ENCODE results near the gene IPPK.

DNA sequence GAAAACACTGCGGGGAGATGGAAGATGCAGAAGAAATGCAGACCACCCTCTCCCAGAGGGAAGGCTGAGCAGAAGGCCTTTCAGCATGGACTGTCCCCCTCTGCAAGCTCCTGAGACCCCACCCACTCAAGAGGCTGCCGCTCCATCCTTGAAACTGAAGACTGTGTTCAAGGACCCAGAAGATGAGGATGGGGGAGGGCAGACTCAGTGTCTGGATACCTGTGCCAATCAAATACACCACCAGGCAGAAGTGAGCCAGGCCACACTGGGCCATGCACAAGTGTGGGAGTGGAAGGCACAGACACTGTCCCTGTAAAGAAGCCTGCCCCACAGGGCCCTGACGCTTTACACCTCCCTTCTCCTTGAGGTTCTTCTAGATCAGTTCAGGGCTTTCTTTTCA, 40.0 kb upstream of the IPPK start:
- TF ChIP-seq ATF2 (tag by site-specific recombination; IDR thresholded peaks at IDR 0.05; ENCODE audit: low read depth) (no peak), CTCF (tag by site-specific recombination; IDR thresholded peaks at IDR 0.05) (no peak), ZNF174 (tag by site-specific recombination; IDR thresholded peaks at IDR 0.05) (no peak), ELK4 (IDR thresholded peaks at IDR 0.05; ENCODE audit: borderline replicate concordance, low read depth, low read length) (no peak), SETDB1 (IDR thresholded peaks at IDR 0.05; ENCODE audit: insufficient read length, low read length) (no peak), ZNF580 (tag by site-specific recombination; IDR thresholded peaks at IDR 0.05) (no peak), ZNF239 (tag by site-specific recombination; IDR thresholded peaks at IDR 0.05) (no peak), ZNF571 (tag by site-specific recombination; IDR thresholded peaks at IDR 0.05) (no peak), ZFP3 (tag by site-specific recombination; IDR thresholded peaks at IDR 0.05; ENCODE audit: low read depth) (no peak)
- TF ChIP-seq, protein P1, sequence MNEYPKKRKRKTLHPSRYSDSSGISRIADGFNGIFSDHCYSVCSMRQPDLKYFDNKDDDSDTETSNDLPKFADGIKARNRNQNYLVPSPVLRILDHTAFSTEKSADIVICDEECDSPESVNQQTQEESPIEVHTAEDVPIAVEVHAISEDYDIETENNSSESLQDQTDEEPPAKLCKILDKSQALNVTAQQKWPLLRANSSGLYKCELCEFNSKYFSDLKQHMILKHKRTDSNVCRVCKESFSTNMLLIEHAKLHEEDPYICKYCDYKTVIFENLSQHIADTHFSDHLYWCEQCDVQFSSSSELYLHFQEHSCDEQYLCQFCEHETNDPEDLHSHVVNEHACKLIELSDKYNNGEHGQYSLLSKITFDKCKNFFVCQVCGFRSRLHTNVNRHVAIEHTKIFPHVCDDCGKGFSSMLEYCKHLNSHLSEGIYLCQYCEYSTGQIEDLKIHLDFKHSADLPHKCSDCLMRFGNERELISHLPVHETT (tag by site-specific recombination; IDR thresholded peaks at IDR 0.05): no peak

All from HEK293 (cell line).